IPS-20b (cell line): ENCODE data around the gene ZXDC.

ENCODE experiments used
- H3K27ac ChIP-seq: one replicate; pipeline ENCODE4 v1.5.1; 2013; ENCODE audit warnings: low read length
- H3K27me3 ChIP-seq: 2 replicates; pipeline ENCODE4 v1.6.1; 2013; ENCODE audit warnings: mild to moderate bottlenecking, low read length, inconsistent platforms; ENCODE audit not compliant: insufficient read depth
- H3K36me3 ChIP-seq: 2 replicates; pipeline ENCODE4 v1.6.1; 2013; ENCODE audit warnings: low read depth, mild to moderate bottlenecking, inconsistent platforms, low read length, moderate library complexity; ENCODE audit not compliant: insufficient read depth
- H3K4me1 ChIP-seq: 2 replicates; pipeline ENCODE4 v1.6.1; 2013; ENCODE audit warnings: mild to moderate bottlenecking, control low read depth, inconsistent platforms, low read length, moderate library complexity; ENCODE audit not compliant: insufficient read depth
- H3K4me3 ChIP-seq: 2 replicates; pipeline ENCODE4 v1.5.1; 2013; ENCODE audit warnings: mild to moderate bottlenecking, low read length, inconsistent platforms
- H3K9ac ChIP-seq: 2 replicates; pipeline ENCODE4 v1.6.1; 2013; ENCODE audit warnings: low read depth, mild to moderate bottlenecking, inconsistent platforms, low read length, moderate library complexity
- H3K9me3 ChIP-seq: 2 replicates; pipeline ENCODE4 v1.6.1; 2013; ENCODE audit warnings: mild to moderate bottlenecking, low read depth, low read length, inconsistent platforms; ENCODE audit not compliant: insufficient read depth

The ZXDC gene

DNA sequence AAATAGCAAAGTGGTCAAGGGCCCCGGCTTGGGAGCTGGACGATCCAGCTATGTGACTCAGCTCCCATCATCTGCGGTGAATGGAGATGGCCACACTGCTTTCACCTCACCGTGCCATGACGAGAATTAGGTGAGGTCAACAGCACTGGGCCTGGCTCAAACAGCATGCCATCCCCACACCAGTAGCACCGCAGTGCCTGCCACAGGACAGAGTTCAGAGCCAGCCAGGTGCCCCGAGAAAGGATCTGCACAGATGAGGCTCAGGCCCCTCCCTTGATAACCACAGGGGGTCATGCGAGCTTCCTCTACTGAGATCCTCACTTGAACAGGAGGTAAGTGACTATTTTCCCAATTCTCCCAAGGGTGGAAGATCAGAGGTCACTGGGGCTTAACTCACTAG, 29.4 kb downstream of the ZXDC start:
- Histone ChIP-seq H3K9me3 (no peaks in the 10 kb centered on the region), H3K4me1 (0 out of 2 replicates have a peak, but pooled peaks cover 6% of the 10 kb centered on the region), H3K4me3 (no peak overlapping the region), H3K27me3 (no peaks in the 10 kb centered on the region), H3K36me3 (peaks cover 26% of the 10 kb centered on the region), H3K9ac (no peak overlapping the region), H3K27ac (no peak overlapping the region)

DNA sequence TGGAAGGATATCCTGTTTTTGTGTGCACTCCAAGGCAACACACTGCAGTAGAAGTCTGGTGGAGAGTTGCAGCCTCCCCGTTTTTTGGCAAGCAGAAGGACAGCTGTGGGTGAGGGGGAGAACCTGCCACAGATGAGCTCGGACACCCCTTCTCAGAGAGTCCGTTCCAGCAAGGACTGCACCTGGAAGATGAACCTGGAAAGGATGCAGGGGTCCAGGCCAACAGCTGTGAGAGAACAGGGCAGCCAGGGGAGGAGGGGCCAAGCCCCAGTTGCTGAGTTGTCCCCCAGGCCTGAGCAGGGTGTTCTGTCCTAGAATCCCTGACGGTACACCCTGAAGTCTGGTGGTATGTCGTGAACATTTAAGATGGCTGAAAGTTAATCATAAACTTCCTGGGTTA, 30.2 kb downstream of the ZXDC start:
- Histone ChIP-seq H3K9me3 (no peaks in the 10 kb centered on the region), H3K36me3 (peaks cover 18% of the 10 kb centered on the region), H3K27me3 (no peaks in the 10 kb centered on the region), H3K9ac (no peak overlapping the region), H3K27ac (no peak overlapping the region), H3K4me3 (no peak overlapping the region), H3K4me1 (0 out of 2 replicates have a peak, but pooled peaks cover 6% of the 10 kb centered on the region)

DNA sequence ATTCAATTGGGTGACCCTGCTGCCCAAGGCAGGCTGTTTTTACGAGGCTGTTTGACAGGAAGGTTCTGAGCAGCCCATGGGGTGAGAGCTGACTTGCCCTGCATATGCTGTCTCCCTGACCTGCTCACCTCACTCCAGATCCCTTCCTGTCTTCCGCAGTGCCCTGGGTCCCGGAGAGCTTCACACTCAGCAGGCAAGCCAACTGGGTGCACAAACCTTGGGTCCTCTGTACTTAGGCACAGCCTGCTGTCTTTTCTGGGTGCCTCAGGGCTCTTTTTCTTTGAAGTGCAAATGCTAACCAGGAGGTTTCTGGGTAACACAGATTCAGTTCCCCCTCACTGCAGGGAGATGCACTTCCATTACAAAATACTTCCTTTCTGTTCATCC, 32.8 kb downstream of the ZXDC start:
- Histone ChIP-seq H3K36me3 (peaks cover 8% of the 10 kb centered on the region), H3K27ac (no peak overlapping the region), H3K4me3 (no peak overlapping the region), H3K9ac (no peak overlapping the region), H3K27me3 (no peaks in the 10 kb centered on the region), H3K4me1 (0 out of 2 replicates have a peak, but pooled peaks cover 6% of the 10 kb centered on the region), H3K9me3 (no peaks in the 10 kb centered on the region)

DNA sequence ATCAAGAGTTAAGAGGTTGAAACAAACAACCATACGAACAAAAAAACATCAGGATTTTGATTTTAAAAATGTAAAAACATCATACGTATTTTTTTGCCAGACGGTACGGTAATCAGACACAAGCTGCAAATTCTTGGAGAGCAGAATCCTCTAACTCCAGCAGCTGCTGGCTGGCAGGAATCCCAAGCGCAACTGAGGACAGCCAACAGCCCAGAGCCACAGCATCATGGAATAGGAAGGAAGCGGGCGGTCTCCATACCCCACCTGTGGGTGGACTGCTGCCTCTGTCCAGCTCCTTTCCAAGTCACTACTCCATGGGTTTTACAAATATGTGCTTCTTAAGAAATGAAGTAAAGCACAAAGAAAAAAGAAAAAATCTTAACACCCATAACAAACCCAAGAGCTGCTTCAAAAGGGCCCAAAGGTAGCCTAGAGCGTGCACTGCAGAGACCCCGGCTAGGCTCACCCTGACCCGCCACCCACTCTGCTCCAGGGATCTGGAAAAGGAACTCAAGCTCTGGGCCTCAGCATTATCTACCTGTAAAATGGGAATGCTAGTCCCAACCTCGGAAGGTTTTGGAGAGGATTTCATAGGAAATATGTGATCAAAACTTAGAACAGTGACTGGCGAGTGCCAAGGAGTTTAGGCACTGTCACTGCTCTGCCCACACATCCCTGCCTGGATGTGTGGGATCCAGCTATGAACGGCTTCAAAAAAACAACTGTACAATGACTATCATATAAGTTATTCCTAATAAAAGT, 33.4 kb downstream of the ZXDC start:
- Histone ChIP-seq H3K4me3 (no peak overlapping the region), H3K4me1 (0 out of 2 replicates have a peak, but pooled peaks cover 6% of the 10 kb centered on the region), H3K27me3 (no peaks in the 10 kb centered on the region), H3K27ac (no peak overlapping the region), H3K36me3 (peaks cover 13% of the 10 kb centered on the region), H3K9ac (no peak overlapping the region), H3K9me3 (no peaks in the 10 kb centered on the region)

DNA sequence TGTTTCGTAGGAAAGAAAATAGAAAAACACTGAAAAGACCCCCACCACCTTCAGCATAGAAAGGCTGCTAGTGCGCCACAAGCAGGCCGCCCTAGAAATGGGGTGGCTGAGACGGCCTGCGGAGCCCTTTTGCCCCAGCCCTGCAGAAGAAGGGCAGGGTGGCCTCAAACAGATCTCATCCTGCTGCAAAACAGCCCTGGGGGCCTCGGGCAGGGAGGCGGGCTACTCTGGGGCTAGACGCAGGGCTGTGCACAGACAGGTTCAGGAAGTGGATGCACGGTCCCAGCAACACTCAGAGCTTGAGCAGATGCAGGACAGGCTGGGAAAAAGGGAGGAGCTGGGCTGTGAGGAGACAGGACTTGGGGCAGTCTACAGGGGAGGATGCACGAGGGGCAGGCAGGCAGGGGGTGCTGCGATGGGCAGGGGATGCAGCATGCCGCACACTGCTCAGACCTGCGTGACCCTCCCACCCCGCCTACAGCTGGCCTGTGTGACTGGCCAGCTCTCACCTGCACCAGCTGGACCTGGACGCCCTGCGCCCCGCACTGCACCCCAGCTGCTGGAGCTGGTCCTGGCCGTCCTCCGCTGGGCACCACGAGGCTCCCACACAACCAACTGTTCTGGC, 34.3 kb downstream of the ZXDC start:
- no peak overlapping the region for H3K27ac ChIP-seq
- no peak overlapping the region for H3K9ac ChIP-seq
- H3K36me3 ChIP-seq = peaks cover 22% of the 10 kb centered on the region
- no peaks in the 10 kb centered on the region for H3K27me3 ChIP-seq
- no peaks in the 10 kb centered on the region for H3K9me3 ChIP-seq
- no peak overlapping the region for H3K4me3 ChIP-seq
- no peaks in the 10 kb centered on the region for H3K4me1 ChIP-seq

DNA sequence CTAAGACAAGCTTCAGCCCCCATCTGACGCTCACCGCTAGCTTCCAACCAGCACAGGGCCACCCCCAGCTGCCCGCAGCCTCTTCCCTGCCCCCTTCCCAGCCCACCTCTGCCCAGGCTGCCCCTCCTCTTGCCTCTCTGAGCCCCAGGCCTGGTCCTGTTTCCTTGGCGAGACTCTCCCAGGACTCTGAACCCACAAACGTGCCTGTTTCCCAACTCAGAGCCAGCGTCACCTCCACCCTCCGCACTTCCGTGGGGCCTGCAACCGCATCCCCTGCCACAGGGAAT, 35.0 kb downstream of the ZXDC start:
- Histone ChIP-seq H3K27me3 (no peaks in the 10 kb centered on the region), H3K4me1 (no peaks in the 10 kb centered on the region), H3K27ac (no peak overlapping the region), H3K36me3 (peaks cover 22% of the 10 kb centered on the region), H3K9ac (no peak overlapping the region), H3K4me3 (no peak overlapping the region), H3K9me3 (no peaks in the 10 kb centered on the region)

DNA sequence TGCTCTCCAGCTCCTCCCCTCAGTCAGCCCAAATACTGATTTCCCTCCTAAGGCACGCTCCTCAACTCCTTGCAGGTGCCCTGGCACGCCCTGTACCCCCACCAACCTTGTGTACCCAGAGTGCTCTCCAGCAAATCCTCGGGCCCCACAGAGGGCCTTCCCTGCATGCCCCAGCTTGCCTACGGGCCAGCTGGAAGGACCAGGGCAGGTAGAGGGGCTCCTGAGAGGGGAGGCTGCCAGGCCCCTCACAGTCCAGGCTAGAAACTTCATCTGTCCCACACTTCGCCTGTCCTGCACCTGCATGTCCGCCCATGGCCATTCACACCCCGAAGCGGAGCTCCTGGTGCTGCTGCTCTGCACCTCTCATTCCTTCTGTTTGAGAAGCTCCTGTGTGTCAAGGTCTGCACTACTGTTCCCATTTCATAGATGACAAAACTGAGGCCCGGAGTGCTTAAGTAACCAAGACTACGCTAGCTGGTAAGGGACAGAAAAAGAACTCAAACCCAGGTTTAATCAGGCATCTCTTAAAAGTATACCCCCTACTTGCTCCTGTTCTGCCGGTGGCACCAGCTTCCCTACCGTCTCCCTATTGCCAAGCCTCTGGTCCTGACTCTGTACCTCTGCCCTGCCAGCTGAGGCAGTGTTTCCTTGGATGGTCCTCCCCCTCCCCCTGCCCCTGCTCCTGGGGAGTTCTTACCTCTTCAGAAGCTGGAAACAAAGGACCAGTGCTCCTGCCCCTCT, 35.6 kb downstream of the ZXDC start:
- H3K9me3 ChIP-seq = no peaks in the 10 kb centered on the region
- H3K9ac ChIP-seq = no peak overlapping the region
- no peak overlapping the region for H3K27ac ChIP-seq
- H3K27me3 ChIP-seq = no peaks in the 10 kb centered on the region
- H3K4me3 ChIP-seq = no peak overlapping the region
- peaks cover 22% of the 10 kb centered on the region for H3K36me3 ChIP-seq
- H3K4me1 ChIP-seq = no peaks in the 10 kb centered on the region

DNA sequence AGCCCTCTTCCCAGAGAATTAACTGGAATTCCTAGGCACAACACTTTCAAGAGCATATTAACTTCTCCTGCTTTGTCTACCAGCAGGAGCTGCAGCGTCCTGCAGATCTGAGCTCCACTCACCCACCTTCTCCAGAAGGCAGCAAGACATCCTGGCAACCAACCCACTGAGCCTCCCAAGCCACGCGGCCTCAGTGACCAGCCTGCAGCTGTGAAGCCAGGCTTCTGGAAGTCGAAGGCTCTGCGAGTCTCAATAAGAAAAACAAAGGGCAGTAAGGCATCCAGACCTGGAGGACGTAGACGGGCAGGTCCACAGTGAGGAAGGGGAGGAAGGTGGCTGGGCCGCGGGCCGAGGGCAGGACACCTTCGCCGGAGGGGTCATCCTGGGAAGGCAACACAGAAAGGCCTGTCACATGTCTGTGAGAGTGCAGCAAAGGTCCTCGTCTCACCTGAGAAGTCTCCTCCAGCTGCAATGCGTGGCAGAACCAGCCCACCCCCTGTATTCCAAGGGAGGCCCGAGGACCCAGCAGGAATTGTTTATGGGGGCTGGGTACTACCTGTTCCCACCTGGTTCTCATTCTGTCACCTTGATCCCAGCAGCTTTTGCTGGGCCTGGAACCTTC, 36.2 kb downstream of the ZXDC start:
- Histone ChIP-seq H3K27me3 (no peaks in the 10 kb centered on the region), H3K9ac (no peak overlapping the region), H3K9me3 (no peaks in the 10 kb centered on the region), H3K36me3 (peaks cover 22% of the 10 kb centered on the region), H3K4me1 (no peaks in the 10 kb centered on the region), H3K4me3 (no peak overlapping the region), H3K27ac (no peak overlapping the region)

DNA sequence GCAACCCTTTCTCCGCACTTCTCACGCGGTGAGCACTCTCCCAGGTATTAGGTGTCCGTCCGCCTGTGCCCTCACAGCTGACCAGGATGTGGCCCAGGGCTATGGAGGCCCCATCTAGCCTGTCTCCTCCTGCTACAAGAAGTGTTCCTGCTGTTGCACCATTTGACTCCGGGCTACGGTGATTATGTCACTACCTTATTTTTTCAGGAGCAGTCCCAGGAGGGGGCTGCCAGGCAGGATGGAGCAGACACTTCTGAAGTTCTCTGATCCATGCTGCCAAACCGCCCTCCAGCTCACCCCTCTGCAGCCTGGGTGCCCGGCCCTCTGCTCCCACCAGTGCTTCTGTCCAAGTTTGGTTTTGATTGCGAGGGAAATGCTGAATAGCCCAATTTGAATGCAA, 36.9 kb downstream of the ZXDC start:
- H3K9ac ChIP-seq = no peak overlapping the region
- H3K27me3 ChIP-seq = no peaks in the 10 kb centered on the region
- no peaks in the 10 kb centered on the region for H3K9me3 ChIP-seq
- peaks cover 22% of the 10 kb centered on the region for H3K36me3 ChIP-seq
- no peaks in the 10 kb centered on the region for H3K4me1 ChIP-seq
- H3K27ac ChIP-seq = no peak overlapping the region
- H3K4me3 ChIP-seq = no peak overlapping the region

DNA sequence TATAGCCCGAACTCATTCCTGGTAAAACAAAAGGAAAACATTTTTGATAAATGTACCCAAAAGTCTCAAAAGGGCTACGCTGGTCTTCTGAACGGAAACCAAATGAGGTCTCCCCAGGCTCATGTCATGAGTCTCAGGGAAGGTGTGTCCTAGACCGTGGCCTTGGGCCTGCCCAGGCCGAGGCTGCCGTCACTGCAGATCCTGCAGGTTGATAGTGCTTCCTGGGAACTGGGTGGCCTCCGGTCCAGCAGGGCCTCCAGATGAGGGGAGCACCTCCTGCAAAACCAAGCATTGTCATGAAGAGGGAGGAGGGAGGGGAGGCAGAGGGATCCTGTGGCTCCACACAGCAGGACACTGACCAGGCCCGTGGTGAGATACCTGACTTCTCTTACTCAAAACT, 37.5 kb downstream of the ZXDC start:
- Histone ChIP-seq H3K27ac (no peak overlapping the region), H3K27me3 (no peaks in the 10 kb centered on the region), H3K4me1 (no peaks in the 10 kb centered on the region), H3K9ac (no peak overlapping the region), H3K4me3 (no peak overlapping the region), H3K36me3 (peaks cover 22% of the 10 kb centered on the region), H3K9me3 (no peaks in the 10 kb centered on the region)

DNA sequence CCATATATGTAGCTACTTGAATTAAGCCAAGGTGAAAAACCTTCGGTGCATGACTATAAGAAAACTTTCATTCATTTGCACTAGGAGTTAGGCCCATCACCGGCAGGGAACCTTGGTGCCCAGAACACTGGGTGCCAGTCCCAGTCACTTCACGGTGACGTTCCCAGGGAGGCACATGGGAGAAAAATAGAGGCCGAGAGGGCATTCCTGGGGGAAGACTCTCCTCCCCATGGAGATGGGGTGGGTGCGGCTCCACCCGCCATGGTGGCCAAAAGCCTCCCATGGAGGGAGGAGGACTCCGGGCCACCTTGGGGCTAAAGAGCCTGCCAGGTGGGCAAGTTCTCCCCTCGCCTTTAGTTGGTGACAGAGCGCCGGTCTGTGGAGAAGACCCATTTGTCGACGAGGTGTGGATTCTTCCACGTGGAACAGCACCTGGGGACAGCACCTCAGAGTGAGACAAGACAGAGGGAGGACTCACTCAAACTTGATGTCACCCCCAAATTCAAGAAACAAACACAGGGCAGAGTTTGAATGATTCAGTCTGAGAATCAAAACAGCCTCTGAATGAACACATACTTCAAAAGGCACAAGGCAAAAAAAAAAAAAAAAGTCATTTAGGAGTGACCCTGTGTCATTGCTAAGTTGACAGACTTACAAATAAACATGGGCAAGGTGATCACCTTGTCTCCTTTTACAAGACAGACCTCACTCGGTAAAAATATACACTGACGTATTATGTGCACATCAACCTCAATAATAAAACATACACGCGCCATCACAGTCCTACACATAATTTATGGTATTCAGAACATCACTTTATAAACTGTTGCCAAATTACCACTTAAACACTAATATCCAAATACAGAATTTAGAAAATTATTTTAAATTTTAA, 38.6 kb downstream of the ZXDC start:
- Histone ChIP-seq H3K27me3 (no peaks in the 10 kb centered on the region), H3K27ac (no peak overlapping the region), H3K9me3 (no peaks in the 10 kb centered on the region), H3K9ac (no peak overlapping the region), H3K36me3 (peaks cover 22% of the 10 kb centered on the region), H3K4me1 (no peaks in the 10 kb centered on the region), H3K4me3 (no peak overlapping the region)
